IPS-18c (cell line): ENCODE measurements around the gene RNF220.
"Not testable (repeated sequence)": the region's sequence is repeated elsewhere in the genome, so short reads cannot be mapped to it uniquely, and the experiment has no call there.

Source experiments
- H3K4me3 ChIP-seq: 2 replicates; pipeline ENCODE4 v1.7.0; 2013; ENCODE audit warnings: low read depth, mild to moderate bottlenecking, low read length, moderate library complexity; ENCODE audit not compliant: insufficient read depth
- H3K9me3 ChIP-seq: one replicate; pipeline ENCODE4 v1.6.1; 2013; ENCODE audit warnings: mild to moderate bottlenecking, low read length, moderate library complexity; ENCODE audit not compliant: control insufficient read depth, insufficient read depth

RNF220 gene

GRCh38 chr1:44501047-44501890 is 96.2 kb downstream of the RNF220 start:
- H3K4me3 ChIP-seq = peak overlapping the region; percentile 36; the same call in 1 of the 2 replicates
- no peaks in the 10 kb centered on the region for H3K9me3 ChIP-seq

DNA sequence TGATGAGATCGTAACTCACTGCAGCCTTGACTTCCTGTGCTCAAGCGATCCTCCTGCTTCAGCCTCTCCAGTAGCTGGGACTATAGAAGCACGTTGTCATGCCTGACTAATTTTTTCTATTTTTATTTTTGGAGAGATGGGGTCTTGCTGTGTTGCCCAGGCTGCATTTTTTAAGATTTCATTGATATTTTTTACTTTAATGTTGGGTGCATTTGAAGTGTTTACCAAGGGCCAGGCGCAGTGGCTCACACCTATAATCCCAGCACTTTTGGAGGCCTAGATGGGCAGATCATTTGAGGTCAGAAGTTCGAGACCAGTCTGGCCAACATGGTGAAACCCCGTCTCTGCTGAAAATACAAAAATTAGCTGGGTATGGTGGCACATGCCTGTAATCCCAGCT is 97.8 kb downstream of the RNF220 start:
- not testable (repeated sequence) for H3K9me3 ChIP-seq, H3K4me3 ChIP-seq

DNA sequence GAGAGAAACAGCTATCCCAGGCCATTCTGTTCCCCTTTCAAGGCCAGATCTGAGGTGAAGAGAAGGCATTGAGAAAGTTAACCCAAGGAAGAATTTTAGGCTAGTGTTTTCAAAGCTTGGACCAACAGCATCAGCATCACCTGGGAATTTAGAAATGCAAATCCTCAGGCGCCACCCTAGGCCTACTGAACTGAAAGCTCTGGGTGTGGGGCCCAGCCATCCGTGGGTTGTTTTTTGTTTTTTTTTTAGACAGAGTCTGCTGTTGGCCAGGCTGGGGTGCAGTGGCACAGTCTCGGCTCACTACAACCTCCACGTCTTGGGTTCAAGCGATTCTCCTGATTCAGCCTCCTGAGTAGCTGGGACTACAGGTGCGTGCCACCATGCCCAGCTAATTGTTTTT is 98.6 kb downstream of the RNF220 start:
- Histone ChIP-seq H3K4me3 (no peak overlapping the region), H3K9me3 (no peaks in the 10 kb centered on the region)

DNA sequence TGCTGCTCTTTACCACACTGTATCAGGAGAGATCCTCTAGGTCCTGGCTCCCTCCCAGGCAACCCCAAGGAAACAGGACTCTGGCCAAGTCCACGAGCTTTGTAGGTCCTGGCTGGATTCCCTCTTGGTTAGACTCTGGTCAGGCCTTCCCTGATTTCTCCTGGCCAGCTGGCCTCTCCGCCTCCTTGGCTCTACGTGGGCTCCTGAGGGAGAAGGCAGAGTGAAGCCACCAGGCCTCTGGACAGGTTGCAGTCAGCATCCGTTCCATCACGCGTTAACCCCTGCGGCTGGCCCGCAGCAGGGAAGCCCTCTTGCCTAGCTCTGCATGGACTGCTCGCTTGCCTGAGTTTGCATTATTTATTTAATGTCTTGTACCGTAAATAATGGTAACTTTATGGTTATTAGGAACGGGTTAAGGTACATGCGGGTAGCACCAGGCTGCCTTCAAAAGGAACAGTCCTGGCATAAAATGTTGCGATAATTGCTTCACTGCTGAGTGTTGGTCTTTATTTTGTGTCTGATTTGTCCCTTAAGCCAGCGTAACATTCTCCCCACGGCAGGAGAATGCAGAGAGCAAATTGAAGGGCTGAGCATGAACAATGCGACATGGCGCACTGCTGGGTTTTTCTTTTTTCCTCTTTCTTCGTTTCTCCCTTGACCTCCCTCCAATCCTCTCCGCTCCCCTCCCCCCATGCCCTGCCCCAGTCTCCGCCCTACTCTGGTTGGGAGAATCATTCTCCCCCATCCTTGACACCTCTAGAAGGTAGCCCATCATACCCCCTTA is 100.3 kb downstream of the RNF220 start:
- H3K9me3 ChIP-seq = no peaks in the 10 kb centered on the region
- H3K4me3 ChIP-seq = no peak overlapping the region

GRCh38 chr1:44507490-44508396 is 102.7 kb downstream of the RNF220 start:
- H3K9me3 ChIP-seq = no peaks in the 10 kb centered on the region
- no peak overlapping the region; the same call in 1 of the 2 replicates for H3K4me3 ChIP-seq

DNA sequence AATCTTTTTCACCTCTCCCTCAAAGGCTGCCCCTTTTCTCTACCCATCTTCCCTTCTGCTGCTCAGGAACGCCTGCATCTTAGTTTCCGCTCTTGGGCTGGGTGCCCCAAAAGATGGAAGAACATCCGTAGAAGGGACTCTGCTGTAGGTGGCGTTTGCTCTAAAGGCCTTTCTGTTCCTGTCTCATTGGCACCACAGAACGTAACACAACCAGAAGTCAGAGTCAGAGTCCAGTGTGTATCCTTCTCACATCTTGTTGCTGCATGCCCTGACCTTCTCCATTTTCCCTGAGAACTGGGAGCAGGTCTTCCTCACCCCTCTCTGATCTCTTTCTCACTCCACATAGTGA is 103.3 kb downstream of the RNF220 start:
- H3K9me3 ChIP-seq = no peaks in the 10 kb centered on the region
- H3K4me3 ChIP-seq = no peak overlapping the region

- Histone ChIP-seq H3K9me3 (no peaks in the 10 kb centered on the region), H3K4me3 (no peak overlapping the region)
Observed at GRCh38 chr1:44511363-44511762, 106.3 kb downstream of the RNF220 start.

- Histone ChIP-seq H3K4me3 (no peak overlapping the region), H3K9me3 (no peaks in the 10 kb centered on the region)
Observed at GRCh38 chr1:44511769-44512168, 106.7 kb downstream of the RNF220 start.

DNA sequence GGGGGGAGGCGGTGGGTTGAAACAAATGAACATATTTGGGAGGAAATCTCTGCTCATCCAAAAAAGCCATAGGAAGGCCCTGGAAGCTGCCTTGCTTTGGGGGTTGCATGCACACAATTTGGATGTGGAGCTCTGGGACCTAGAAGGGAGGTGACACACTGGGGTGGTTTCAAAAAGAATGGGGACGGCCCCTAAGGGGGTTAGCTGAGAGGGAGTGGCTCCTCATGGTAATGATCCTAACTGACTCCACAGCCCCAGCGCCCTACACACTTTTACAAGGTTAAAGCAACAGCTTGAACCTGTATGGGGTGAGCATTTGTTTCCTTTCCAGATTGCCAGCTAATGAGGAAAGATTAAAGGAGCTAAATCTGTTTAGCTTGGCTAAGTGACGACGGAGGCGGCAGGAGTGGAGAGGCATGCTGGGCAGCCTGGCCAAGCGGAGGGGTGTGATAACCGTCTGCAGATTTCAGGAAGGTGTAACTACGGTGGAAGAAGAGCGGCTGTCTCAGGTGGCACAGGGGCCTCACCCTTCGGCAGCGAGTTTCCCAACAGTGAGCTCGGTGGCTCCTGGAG is 107.3 kb downstream of the RNF220 start:
- no peaks in the 10 kb centered on the region for H3K9me3 ChIP-seq
- no peak overlapping the region for H3K4me3 ChIP-seq

DNA sequence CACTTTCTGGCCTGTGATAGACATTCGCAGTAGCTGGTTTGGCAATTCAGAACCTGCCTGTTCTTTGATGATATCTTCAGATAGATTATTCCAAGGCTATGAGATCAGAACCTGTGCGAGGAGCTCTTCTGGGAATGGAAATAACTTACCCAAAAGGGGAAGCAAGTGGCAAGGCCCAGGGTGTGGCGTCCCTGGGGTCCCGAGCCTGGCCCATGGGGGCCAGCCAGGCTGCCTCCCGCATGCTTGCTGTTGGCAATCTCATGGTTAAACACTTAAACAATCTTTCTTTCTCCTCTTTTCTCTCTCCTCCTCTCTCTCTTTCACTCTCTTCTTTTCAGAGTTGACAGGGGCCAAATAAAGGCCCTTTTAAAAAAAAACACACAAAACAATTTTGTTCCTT is 108.1 kb downstream of the RNF220 start:
- H3K4me3 ChIP-seq = no peak overlapping the region
- no peaks in the 10 kb centered on the region for H3K9me3 ChIP-seq

GRCh38 chr1:44514673-44515072 is 109.6 kb downstream of the RNF220 start:
- no peaks in the 10 kb centered on the region for H3K9me3 ChIP-seq
- no peak overlapping the region for H3K4me3 ChIP-seq

GRCh38 chr1:44515416-44515815 is 110.4 kb downstream of the RNF220 start:
- no peak overlapping the region for H3K4me3 ChIP-seq
- no peaks in the 10 kb centered on the region for H3K9me3 ChIP-seq

DNA sequence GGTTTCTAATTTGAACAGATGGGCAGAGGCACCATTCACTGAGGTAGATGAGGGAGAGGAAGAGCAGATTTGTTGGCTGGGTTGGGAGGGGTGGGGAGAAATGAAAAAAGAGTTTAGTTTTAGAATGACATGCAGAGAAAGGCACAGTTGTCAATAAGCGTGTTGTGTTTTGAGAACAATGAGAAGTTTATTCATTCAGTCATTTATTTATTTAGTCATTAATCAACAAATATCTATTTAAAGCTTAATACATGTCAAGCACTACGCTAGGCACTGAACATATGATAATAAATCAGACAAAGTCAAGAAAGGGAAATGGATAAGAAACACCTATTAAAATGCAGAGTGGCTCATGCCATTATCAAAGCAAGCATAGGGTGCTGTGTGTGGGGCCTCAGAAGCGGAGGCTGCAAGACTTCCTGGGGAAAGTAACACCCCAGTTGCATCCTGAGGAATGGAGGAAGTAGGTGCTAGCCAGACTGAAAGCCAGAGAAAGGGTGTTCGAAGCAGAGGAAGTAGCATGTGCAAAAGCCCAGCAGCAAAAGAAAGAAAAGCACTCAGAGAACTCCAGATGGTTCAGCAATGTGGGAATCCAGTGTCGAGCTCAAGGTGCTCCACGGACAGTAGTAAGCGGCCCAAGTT is 114.1 kb downstream of the RNF220 start:
- Histone ChIP-seq H3K4me3 (no peak overlapping the region), H3K9me3 (no peaks in the 10 kb centered on the region)

- no peak overlapping the region for H3K4me3 ChIP-seq
- no peaks in the 10 kb centered on the region for H3K9me3 ChIP-seq
Observed at GRCh38 chr1:44521378-44522080, 116.5 kb downstream of the RNF220 start.

- no peaks in the 10 kb centered on the region for H3K9me3 ChIP-seq
- peak overlapping the region; percentile 45 for H3K4me3 ChIP-seq
Observed at GRCh38 chr1:44523593-44524591, 118.8 kb downstream of the RNF220 start.
